Measurements from ENCODE around the gene CD3G.

DNA sequence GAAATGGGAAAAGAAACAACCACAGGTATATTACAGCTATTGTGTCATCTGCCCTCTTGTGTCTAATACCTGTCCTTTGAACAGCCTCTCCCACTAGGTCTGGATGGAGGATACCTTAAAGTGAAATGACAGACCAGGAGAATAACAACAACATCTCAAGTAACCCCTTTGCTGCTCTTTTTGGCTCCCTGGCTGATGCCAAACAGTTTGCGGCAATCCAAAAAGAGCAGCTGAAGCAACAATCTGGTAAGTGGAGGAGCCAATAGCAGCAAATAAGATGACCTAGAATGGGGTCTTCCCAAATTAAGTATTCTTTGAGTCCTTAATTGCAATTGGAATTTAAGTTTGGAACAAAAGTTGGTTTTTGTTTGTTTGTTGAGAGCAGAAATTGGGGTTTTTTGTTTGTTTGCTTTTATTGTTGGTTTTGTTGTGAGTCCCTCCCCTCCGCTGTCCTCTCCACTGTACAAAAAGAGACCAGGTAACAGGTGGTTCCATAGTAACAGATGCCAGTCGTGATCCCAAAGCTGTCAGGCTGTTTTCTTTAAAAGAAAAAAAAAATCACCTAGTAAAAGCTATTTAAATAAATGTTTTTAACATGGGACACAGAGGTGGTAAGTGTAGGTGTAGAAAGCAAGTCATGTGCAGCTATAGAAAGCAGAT lies 20.9 kb downstream of the CD3G start:
- TF ChIP-seq, protein P1, sequence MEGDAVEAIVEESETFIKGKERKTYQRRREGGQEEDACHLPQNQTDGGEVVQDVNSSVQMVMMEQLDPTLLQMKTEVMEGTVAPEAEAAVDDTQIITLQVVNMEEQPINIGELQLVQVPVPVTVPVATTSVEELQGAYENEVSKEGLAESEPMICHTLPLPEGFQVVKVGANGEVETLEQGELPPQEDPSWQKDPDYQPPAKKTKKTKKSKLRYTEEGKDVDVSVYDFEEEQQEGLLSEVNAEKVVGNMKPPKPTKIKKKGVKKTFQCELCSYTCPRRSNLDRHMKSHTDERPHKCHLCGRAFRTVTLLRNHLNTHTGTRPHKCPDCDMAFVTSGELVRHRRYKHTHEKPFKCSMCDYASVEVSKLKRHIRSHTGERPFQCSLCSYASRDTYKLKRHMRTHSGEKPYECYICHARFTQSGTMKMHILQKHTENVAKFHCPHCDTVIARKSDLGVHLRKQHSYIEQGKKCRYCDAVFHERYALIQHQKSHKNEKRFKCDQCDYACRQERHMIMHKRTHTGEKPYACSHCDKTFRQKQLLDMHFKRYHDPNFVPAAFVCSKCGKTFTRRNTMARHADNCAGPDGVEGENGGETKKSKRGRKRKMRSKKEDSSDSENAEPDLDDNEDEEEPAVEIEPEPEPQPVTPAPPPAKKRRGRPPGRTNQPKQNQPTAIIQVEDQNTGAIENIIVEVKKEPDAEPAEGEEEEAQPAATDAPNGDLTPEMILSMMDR (IDR thresholded peaks at IDR 0.05): no peak
- TF ChIP-seq POLR2AphosphoS5 (IDR thresholded peaks at IDR 0.05; ENCODE audit: low read depth, low read length): no peak
- TF ChIP-seq, protein P2, sequence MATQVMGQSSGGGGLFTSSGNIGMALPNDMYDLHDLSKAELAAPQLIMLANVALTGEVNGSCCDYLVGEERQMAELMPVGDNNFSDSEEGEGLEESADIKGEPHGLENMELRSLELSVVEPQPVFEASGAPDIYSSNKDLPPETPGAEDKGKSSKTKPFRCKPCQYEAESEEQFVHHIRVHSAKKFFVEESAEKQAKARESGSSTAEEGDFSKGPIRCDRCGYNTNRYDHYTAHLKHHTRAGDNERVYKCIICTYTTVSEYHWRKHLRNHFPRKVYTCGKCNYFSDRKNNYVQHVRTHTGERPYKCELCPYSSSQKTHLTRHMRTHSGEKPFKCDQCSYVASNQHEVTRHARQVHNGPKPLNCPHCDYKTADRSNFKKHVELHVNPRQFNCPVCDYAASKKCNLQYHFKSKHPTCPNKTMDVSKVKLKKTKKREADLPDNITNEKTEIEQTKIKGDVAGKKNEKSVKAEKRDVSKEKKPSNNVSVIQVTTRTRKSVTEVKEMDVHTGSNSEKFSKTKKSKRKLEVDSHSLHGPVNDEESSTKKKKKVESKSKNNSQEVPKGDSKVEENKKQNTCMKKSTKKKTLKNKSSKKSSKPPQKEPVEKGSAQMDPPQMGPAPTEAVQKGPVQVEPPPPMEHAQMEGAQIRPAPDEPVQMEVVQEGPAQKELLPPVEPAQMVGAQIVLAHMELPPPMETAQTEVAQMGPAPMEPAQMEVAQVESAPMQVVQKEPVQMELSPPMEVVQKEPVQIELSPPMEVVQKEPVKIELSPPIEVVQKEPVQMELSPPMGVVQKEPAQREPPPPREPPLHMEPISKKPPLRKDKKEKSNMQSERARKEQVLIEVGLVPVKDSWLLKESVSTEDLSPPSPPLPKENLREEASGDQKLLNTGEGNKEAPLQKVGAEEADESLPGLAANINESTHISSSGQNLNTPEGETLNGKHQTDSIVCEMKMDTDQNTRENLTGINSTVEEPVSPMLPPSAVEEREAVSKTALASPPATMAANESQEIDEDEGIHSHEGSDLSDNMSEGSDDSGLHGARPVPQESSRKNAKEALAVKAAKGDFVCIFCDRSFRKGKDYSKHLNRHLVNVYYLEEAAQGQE (IDR thresholded peaks at IDR 0.05; ENCODE audit: insufficient read depth in 1 of 2, low read depth in 2 of 2, low read length in 1 of 2): no peak
- TF ChIP-seq SIN3A (IDR thresholded peaks at IDR 0.05; ENCODE audit: borderline replicate concordance, insufficient read depth, low read depth, low read length): no peak
- no peak for TF ChIP-seq TCF7L2 (IDR thresholded peaks at IDR 0.05; ENCODE audit: low read depth, low read length)
